IMR-90 (cell line): Measurements from ENCODE around the gene CREG1. TPM values are rescaled to one million over a fixed set of nuclear protein-coding genes. Genes with fewer than 3 reads are reported as not detected.

Source experiments
- ATAC-seq: fragments of 200-7000 bp; cut with Tn5 transposase; 2 replicates; pipeline ENCODE4 v1.9.1; 2020; ENCODE audit warnings: low read depth, mild to moderate bottlenecking, moderate library complexity
- BruUV-seq: library from RNA; stranded (reverse); fragments of 400-500 nt; replicated peaks from 2 replicates; lab custom pipeline; 2021; lab: Mats Ljungman, UMichigan
- CTCF ChIA-PET: fragments of 300-600 bp; formaldehyde crosslinking; extraction: SDS; loops from one replicate; lab custom pipeline; 2021; ENCODE audit warnings: antibody characterized with exemption; lab: Yijun Ruan, JAX
- POLR2A ChIA-PET: fragments of 300-600 bp; sonication (Branson Sonifier 250); formaldehyde crosslinking; loops from one replicate; lab custom pipeline; 2022; ENCODE audit warnings: antibody characterized with exemption; ENCODE audit not compliant: unreplicated experiment; lab: Charles Lee
- DNase-seq: peaks from one replicate; pipeline ENCODE4 v3.0.0; 2013
- H2AFZ ChIP-seq: replicated peaks from 2 replicates; pipeline ENCODE3; 2013; ENCODE audit warnings: low read length, mild to moderate bottlenecking; ENCODE audit not compliant: poor library complexity
- H2AK5ac ChIP-seq: 2 replicates; pipeline ENCODE4 v1.6.1; 2013; ENCODE audit warnings: low read depth, low read length, inconsistent platforms
- H2AK9ac ChIP-seq: replicated peaks from 2 replicates; pipeline ENCODE3; 2013; ENCODE audit warnings: mild to moderate bottlenecking, low read depth, low read length, moderate library complexity; ENCODE audit not compliant: poor library complexity
- H2BK120ac ChIP-seq: 2 replicates; pipeline ENCODE4 v1.6.1; 2013; ENCODE audit warnings: low read depth, low read length, inconsistent platforms
- H2BK15ac ChIP-seq: 3 replicates; pipeline ENCODE4 v1.6.1; 2013; ENCODE audit warnings: low read depth, low read length, inconsistent platforms
- H2BK20ac ChIP-seq: 2 replicates; pipeline ENCODE4 v1.6.1; 2013; ENCODE audit warnings: low read depth, mild to moderate bottlenecking, inconsistent platforms, low read length, moderate library complexity
- H2BK5ac ChIP-seq: 2 replicates; pipeline ENCODE4 v1.6.1; 2013; ENCODE audit warnings: mild to moderate bottlenecking, low read depth, low read length, inconsistent platforms; ENCODE audit not compliant: poor library complexity, severe bottlenecking
- H3K14ac ChIP-seq: replicated peaks from 2 replicates; pipeline ENCODE4 v1.6.1; 2013; ENCODE audit warnings: low read depth, low read length, inconsistent platforms
- H3K18ac ChIP-seq: 2 replicates; pipeline ENCODE4 v1.6.1; 2013; ENCODE audit warnings: low read depth, low read length, control low read depth
- H3K23ac ChIP-seq: 2 replicates; pipeline ENCODE4 v1.6.1; 2013; ENCODE audit warnings: low read depth, low read length, inconsistent platforms
- H3K27ac ChIP-seq: 2 replicates; pipeline ENCODE4 v1.5.1; 2013; ENCODE audit warnings: mild to moderate bottlenecking, control low read depth, low read length; ENCODE audit not compliant: insufficient read depth
- H3K27me3 ChIP-seq: 2 replicates; pipeline ENCODE4 v1.6.1; 2013; ENCODE audit warnings: low read length; ENCODE audit not compliant: control insufficient read depth, insufficient read depth
- H3K36me3 ChIP-seq: 2 replicates; pipeline ENCODE4 v1.6.1; 2013; ENCODE audit warnings: low read length, mixed read lengths; ENCODE audit not compliant: control insufficient read depth, insufficient read depth
- H3K4ac ChIP-seq: 2 replicates; pipeline ENCODE4 v1.6.1; 2013; ENCODE audit warnings: low read depth, low read length, inconsistent platforms
- H3K4me1 ChIP-seq: 2 replicates; pipeline ENCODE4 v1.6.1; 2013; ENCODE audit warnings: low read length, mixed read lengths; ENCODE audit not compliant: control insufficient read depth, insufficient read depth
- H3K4me2 ChIP-seq: 2 replicates; pipeline ENCODE4 v1.6.1; 2013; ENCODE audit warnings: low read depth, mild to moderate bottlenecking, control low read depth, low read length, moderate library complexity
- H3K4me3 ChIP-seq: 2 replicates; pipeline ENCODE4 v1.5.1; 2013; ENCODE audit warnings: low read depth, mild to moderate bottlenecking, control low read depth, low read length, moderate library complexity; ENCODE audit not compliant: insufficient read depth
- H3K56ac ChIP-seq: 2 replicates; pipeline ENCODE4 v1.6.1; 2013; ENCODE audit warnings: low read length, inconsistent platforms; ENCODE audit not compliant: insufficient read depth; ENCODE audit errors: extremely low read depth
- H3K79me1 ChIP-seq, 2 experiments: 2 replicates each; pipeline ENCODE4 v1.6.1; 2013; ENCODE audit warnings: low read length in 2 of 2, inconsistent platforms in 1 of 2, low read depth in 1 of 2
- H3K9ac ChIP-seq: 2 replicates; pipeline ENCODE4 v1.6.1; 2013; ENCODE audit warnings: low read depth, low read length, control low read depth
- H3K9me1 ChIP-seq: 2 replicates; pipeline ENCODE4 v1.6.1; 2013; ENCODE audit warnings: low read length, inconsistent platforms; ENCODE audit not compliant: insufficient read depth
- H3K9me3 ChIP-seq: 2 replicates; pipeline ENCODE4 v1.6.1; 2013; ENCODE audit warnings: low read length; ENCODE audit not compliant: control insufficient read depth, insufficient read depth
- H4K20me1 ChIP-seq: 2 replicates; pipeline ENCODE4 v1.6.1; 2013; ENCODE audit warnings: low read length, inconsistent platforms; ENCODE audit not compliant: insufficient read depth
- H4K5ac ChIP-seq: 2 replicates; pipeline ENCODE4 v1.6.1; 2013; ENCODE audit warnings: mild to moderate bottlenecking, low read depth, low read length, control low read depth
- H4K8ac ChIP-seq, 2 experiments: 2 replicates each; pipeline ENCODE4 v1.6.1; 2013; ENCODE audit warnings: low read depth in 2 of 2, low read length in 2 of 2, control low read depth in 1 of 2, inconsistent platforms in 1 of 2
- H4K91ac ChIP-seq: 2 replicates; pipeline ENCODE4 v1.6.1; 2013; ENCODE audit warnings: low read depth, low read length, inconsistent platforms; ENCODE audit not compliant: insufficient read depth
- CEBPB ChIP-seq: IDR thresholded peaks from 2 replicates; pipeline ENCODE4 v1.6.1; 2012; ENCODE audit warnings: low read depth, low read length, improper control_type of control experiment
- CHD1 ChIP-seq: IDR thresholded peaks from 2 replicates; pipeline ENCODE4 v1.6.1; 2012; ENCODE audit warnings: low read depth, low read length, improper control_type of control experiment
- MXI1 ChIP-seq: IDR thresholded peaks from 2 replicates; pipeline ENCODE4 v1.6.1; 2012; ENCODE audit warnings: low read depth, mild to moderate bottlenecking, low read length, moderate library complexity, borderline replicate concordance
- POLR2A ChIP-seq: IDR thresholded peaks from 2 replicates; pipeline ENCODE4 v1.6.1; 2012; ENCODE audit warnings: mild to moderate bottlenecking, low read depth, low read length
- RCOR1 ChIP-seq: IDR thresholded peaks from 2 replicates; pipeline ENCODE4 v1.6.1; 2012; ENCODE audit warnings: mild to moderate bottlenecking, low read length, improper control_type of control experiment; ENCODE audit not compliant: insufficient replicate concordance
- SMC3 ChIP-seq: fragments of 150-350 bp; IDR thresholded peaks from 2 replicates; pipeline ENCODE4 v1.6.1; 2016; ENCODE audit warnings: low read depth, mild to moderate bottlenecking, antibody characterized with exemption, low read length, moderate library complexity
- WGBS, 2 experiments: methylation state at CpG; one replicate each; pipeline versions ENCODE4 v1.1.5 to v1.1.7; 2013; ENCODE audit warnings: missing lambda C conversion rate in 2 of 2; ENCODE audit not compliant: insufficient read length in 1 of 2; ENCODE audit errors: extremely low coverage in 2 of 2; 5-methylcytosine and 5-hydroxymethylcytosine counted together
- dilution Hi-C: fragments of 300-500 bp; cut with HindIII; formaldehyde crosslinking; loops from one replicate; pipeline ENCODE4 v1.14.3; 2018; ENCODE audit warnings: low sequenced_read_pairs; ENCODE audit not compliant: unreplicated experiment
- in situ Hi-C: fragments of 300-500 bp; cut with MboI; formaldehyde crosslinking; loops from 3 replicates; pipeline ENCODE4 v1.14.3; 2019; ENCODE audit warnings: low sequenced_read_pairs, inconsistent platforms, mixed read lengths
- intact Hi-C: fragments of 100-400 bp; cut with micrococcal nuclease; formaldehyde crosslinking; loops from 2 replicates; pipeline ENCODE4 v1.10.0; 2022
- polyA plus RNA-seq, 3 experiments: library from polyadenylated mRNA; depleted of rRNA; stranded (reverse); fragments of >200 nt; gene quantifications; 2 replicates each; pipeline ENCODE4 v1.2.3, GENCODE V29; 2012; ENCODE audit warnings: low replicate concordance in 1 of 3
- total RNA-seq: library from RNA; depleted of rRNA; stranded (reverse); fragments of >200 nt; gene quantifications from 2 replicates; pipeline ENCODE4 v1.2.3, GENCODE V29; 2012

Gene CREG1
- total and polyA plus RNA-seq, 2 of the 4 experiments (the other 2 are of a cell fraction) = 2.9 to 6.4 TPM

- no peak overlapping the region for H4K91ac ChIP-seq
- intact Hi-C loops (no loop called here), in situ Hi-C loops (no loop called here), dilution Hi-C loops (no loop called here)
- no TSS peak for BruUV-seq
- H3K14ac ChIP-seq = no peak overlapping the region
- H3K9me3 ChIP-seq = no peaks in the 10 kb centered on the region
- no peak overlapping the region for H3K9ac ChIP-seq
- H3K79me1 ChIP-seq = no peaks in the 10 kb centered on the region
- H3K4me2 ChIP-seq = no peak overlapping the region
- H2AK5ac ChIP-seq = no peak overlapping the region
- ATAC-seq = no peak
- no peak overlapping the region for H2AK9ac ChIP-seq
- H3K4me1 ChIP-seq = no peaks in the 10 kb centered on the region
- no peak for TF ChIP-seq RCOR1
- no peak for TF ChIP-seq MXI1
- TF ChIP-seq POLR2A = no peak
- no peak for TF ChIP-seq CEBPB
- TF ChIP-seq SMC3 = no peak
- TF ChIP-seq CHD1 = no peak
- CTCF ChIA-PET = no interaction called here
- H3K27ac ChIP-seq = no peak overlapping the region
- H3K18ac ChIP-seq = no peak overlapping the region
- WGBS, 2 experiments = no CpG with 5 or more reads among the region's 3 CpGs
- POLR2A ChIA-PET = no interaction called here
- DNase-seq = no peak
- H3K23ac ChIP-seq = no peak overlapping the region
- no peak overlapping the region for H2BK120ac ChIP-seq
- H2BK20ac ChIP-seq = no peak overlapping the region
- H4K8ac ChIP-seq = no peak overlapping the region
- H2BK5ac ChIP-seq = no peak overlapping the region
- H2AFZ ChIP-seq = no peak overlapping the region
- H2BK15ac ChIP-seq = no peak overlapping the region
- H3K4ac ChIP-seq = no peak overlapping the region
- peaks cover 27% of the 10 kb centered on the region for H3K27me3 ChIP-seq
- no peak overlapping the region for H4K5ac ChIP-seq
- H3K56ac ChIP-seq = no peak overlapping the region
- no peaks in the 10 kb centered on the region for H3K36me3 ChIP-seq
- no peaks in the 10 kb centered on the region for H4K20me1 ChIP-seq
- H3K4me3 ChIP-seq = no peak overlapping the region
- no peaks in the 10 kb centered on the region for H3K9me1 ChIP-seq
These were observed 49.1 kb downstream of the CREG1 start for GRCh38 chr1:167504467-167504827.
